ENCODE data around the gene PPIF.

DNA sequence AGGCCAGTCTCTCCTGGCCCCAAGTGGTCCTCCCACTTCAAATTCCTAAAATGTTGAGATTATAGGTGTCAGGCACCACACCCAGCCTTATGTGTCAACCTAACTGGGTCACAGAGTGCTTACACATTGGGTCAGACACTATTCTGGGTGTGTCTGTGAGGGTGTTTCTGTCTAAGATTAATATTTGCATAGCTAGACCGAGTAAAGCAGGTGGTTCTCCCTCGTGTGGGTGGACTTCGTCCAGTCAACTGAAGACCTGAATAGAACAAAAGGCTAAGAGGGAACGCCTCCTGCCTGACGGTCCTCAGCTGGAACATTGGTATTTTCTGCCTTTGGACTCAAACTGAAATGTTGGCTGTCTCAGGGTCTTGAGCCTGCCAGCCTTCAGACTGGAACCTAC is 11.5 kb downstream of the PPIF start:
- TF ChIP-seq, protein P1, sequence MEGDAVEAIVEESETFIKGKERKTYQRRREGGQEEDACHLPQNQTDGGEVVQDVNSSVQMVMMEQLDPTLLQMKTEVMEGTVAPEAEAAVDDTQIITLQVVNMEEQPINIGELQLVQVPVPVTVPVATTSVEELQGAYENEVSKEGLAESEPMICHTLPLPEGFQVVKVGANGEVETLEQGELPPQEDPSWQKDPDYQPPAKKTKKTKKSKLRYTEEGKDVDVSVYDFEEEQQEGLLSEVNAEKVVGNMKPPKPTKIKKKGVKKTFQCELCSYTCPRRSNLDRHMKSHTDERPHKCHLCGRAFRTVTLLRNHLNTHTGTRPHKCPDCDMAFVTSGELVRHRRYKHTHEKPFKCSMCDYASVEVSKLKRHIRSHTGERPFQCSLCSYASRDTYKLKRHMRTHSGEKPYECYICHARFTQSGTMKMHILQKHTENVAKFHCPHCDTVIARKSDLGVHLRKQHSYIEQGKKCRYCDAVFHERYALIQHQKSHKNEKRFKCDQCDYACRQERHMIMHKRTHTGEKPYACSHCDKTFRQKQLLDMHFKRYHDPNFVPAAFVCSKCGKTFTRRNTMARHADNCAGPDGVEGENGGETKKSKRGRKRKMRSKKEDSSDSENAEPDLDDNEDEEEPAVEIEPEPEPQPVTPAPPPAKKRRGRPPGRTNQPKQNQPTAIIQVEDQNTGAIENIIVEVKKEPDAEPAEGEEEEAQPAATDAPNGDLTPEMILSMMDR (IDR thresholded peaks at IDR 0.05): peak in 1 of 7 experiments; percentile 11
- TF ChIP-seq POLR2A (IDR thresholded peaks at IDR 0.05): no peak
